ENCODE data around the gene TMEM209.
"Not testable (repeated sequence)": the region's sequence is repeated elsewhere in the genome, so short reads cannot be mapped to it uniquely, and the experiment has no call there.

TMEM209 gene

GRCh38 chr7:130231792-130232191 is 26.6 kb upstream of the TMEM209 start:
- H3K36me3 ChIP-seq (ENCODE audit: control insufficient read depth in 1 of 2, insufficient read depth in 2 of 2, low read length in 2 of 2), result no peaks in the 10 kb centered on the region
- no peaks in the 10 kb centered on the region for H3K9me3 ChIP-seq (ENCODE audit: control insufficient read depth in 1 of 2, low read length in 2 of 2)
- no peak overlapping the region for H3K4me3 ChIP-seq (ENCODE audit: low read depth in 1 of 2, low read length in 2 of 2)
- no peaks in the 10 kb centered on the region for H3K27me3 ChIP-seq (ENCODE audit: low read depth, low read length)
- H3K4me1 ChIP-seq (ENCODE audit: control insufficient read depth in 1 of 2, insufficient read depth in 2 of 2, low read length in 2 of 2), result peaks cover 6 to 9% of the 10 kb centered on the region in 2 donors
- no peak overlapping the region for H3K27ac ChIP-seq (ENCODE audit: low read length)

DNA sequence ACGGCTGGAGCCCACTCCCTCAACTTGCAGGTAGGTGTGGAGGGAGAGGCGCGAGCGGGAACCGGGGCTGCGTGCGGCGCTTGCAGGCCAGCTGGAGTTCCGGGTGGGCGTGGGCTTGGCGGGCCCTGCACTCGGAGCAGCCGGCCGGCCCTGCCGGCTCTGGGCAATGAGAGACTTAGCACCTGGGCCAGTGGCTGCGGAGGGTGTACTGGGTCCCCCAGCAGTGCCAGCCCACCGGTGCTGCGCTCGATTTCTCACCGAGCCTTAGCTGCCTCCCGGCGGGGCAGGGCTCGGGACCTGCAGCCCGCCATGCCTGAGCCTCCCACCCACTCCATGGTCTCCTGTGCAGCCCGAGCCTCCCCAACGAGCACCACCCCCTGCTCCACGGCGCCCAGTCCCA is 24.8 kb upstream of the TMEM209 start:
- H3K9me3 ChIP-seq (ENCODE audit: control insufficient read depth in 1 of 2, low read length in 2 of 2); H3K4me3 ChIP-seq (ENCODE audit: low read depth in 1 of 2, low read length in 2 of 2): not testable (repeated sequence)

GRCh38 chr7:130228840-130229502 is 23.8 kb upstream of the TMEM209 start:
- H3K27ac ChIP-seq (ENCODE audit: low read length), result no peak overlapping the region
- no peaks in the 10 kb centered on the region for H3K36me3 ChIP-seq (ENCODE audit: control insufficient read depth in 1 of 2, insufficient read depth in 2 of 2, low read length in 2 of 2)
- H3K27me3 ChIP-seq (ENCODE audit: low read depth, low read length), result no peaks in the 10 kb centered on the region
- H3K4me3 ChIP-seq (ENCODE audit: low read depth in 1 of 2, low read length in 2 of 2), result no peak overlapping the region
- H3K9me3 ChIP-seq (ENCODE audit: control insufficient read depth in 1 of 2, low read length in 2 of 2), result no peaks in the 10 kb centered on the region
- H3K4me1 ChIP-seq (ENCODE audit: control insufficient read depth in 1 of 2, insufficient read depth in 2 of 2, low read length in 2 of 2), result peaks cover 6 to 9% of the 10 kb centered on the region in 2 donors

More for the DNA sequence above, 24.8 kb upstream of the TMEM209 start:
- not testable (repeated sequence) for H3K27me3 ChIP-seq (ENCODE audit: low read depth, low read length); H3K4me1 ChIP-seq (ENCODE audit: control insufficient read depth in 1 of 2, insufficient read depth in 2 of 2, low read length in 2 of 2); H3K27ac ChIP-seq (ENCODE audit: low read length); H3K36me3 ChIP-seq (ENCODE audit: control insufficient read depth in 1 of 2, insufficient read depth in 2 of 2, low read length in 2 of 2)

GRCh38 chr7:130227883-130228575 is 22.8 kb upstream of the TMEM209 start:
- H3K4me3 ChIP-seq (ENCODE audit: low read depth in 1 of 2, low read length in 2 of 2), result no peak overlapping the region
- no peak overlapping the region for H3K27ac ChIP-seq (ENCODE audit: low read length)
- H3K36me3 ChIP-seq (ENCODE audit: control insufficient read depth in 1 of 2, insufficient read depth in 2 of 2, low read length in 2 of 2), result no peaks in the 10 kb centered on the region
- peaks cover 6 to 9% of the 10 kb centered on the region in 2 donors for H3K4me1 ChIP-seq (ENCODE audit: control insufficient read depth in 1 of 2, insufficient read depth in 2 of 2, low read length in 2 of 2)
- no peaks in the 10 kb centered on the region for H3K9me3 ChIP-seq (ENCODE audit: control insufficient read depth in 1 of 2, low read length in 2 of 2)
- no peaks in the 10 kb centered on the region for H3K27me3 ChIP-seq (ENCODE audit: low read depth, low read length)

GRCh38 chr7:130226333-130226732 is 21.1 kb upstream of the TMEM209 start:
- H3K4me1 ChIP-seq (ENCODE audit: control insufficient read depth in 1 of 2, insufficient read depth in 2 of 2, low read length in 2 of 2), result peaks cover 6 to 9% of the 10 kb centered on the region in 2 donors

GRCh38 chr7:130224923-130225322 is 19.7 kb upstream of the TMEM209 start:
- H3K4me1 ChIP-seq (ENCODE audit: control insufficient read depth in 1 of 2, insufficient read depth in 2 of 2, low read length in 2 of 2); H3K9me3 ChIP-seq (ENCODE audit: control insufficient read depth in 1 of 2, low read length in 2 of 2); H3K27me3 ChIP-seq (ENCODE audit: low read depth, low read length); H3K27ac ChIP-seq (ENCODE audit: low read length); H3K4me3 ChIP-seq (ENCODE audit: low read depth in 1 of 2, low read length in 2 of 2); H3K36me3 ChIP-seq (ENCODE audit: control insufficient read depth in 1 of 2, insufficient read depth in 2 of 2, low read length in 2 of 2): not testable (repeated sequence)

More at GRCh38 chr7:130226333-130226732, 21.1 kb upstream of the TMEM209 start:
- H3K4me3 ChIP-seq (ENCODE audit: low read depth in 1 of 2, low read length in 2 of 2), result no peak overlapping the region
- no peaks in the 10 kb centered on the region for H3K9me3 ChIP-seq (ENCODE audit: control insufficient read depth in 1 of 2, low read length in 2 of 2)
- H3K27me3 ChIP-seq (ENCODE audit: low read depth, low read length), result no peaks in the 10 kb centered on the region
- H3K36me3 ChIP-seq (ENCODE audit: control insufficient read depth in 1 of 2, insufficient read depth in 2 of 2, low read length in 2 of 2), result no peaks in the 10 kb centered on the region
- no peak overlapping the region for H3K27ac ChIP-seq (ENCODE audit: low read length)

DNA sequence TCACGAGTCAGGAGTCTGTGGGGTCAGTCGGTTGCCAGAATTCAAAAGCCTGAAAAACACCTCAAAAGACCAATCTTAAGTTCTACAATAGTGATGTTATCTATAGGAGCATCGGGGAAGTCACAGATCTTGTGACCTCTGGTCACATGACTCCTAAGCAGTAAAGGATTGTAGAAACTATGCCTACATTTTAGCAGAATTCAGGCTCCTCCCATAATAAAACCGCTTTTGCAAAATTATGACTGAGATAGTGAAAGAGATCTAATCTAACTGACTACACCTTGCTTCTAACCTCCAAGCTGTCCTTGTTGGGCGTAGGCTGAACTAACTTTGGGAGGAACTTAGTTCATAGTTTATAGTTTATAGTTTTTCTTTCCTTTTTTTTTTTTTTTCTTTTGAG is 19.0 kb upstream of the TMEM209 start:
- H3K9me3 ChIP-seq (ENCODE audit: control insufficient read depth in 1 of 2, low read length in 2 of 2), result no peaks in the 10 kb centered on the region
- H3K27me3 ChIP-seq (ENCODE audit: low read depth, low read length), result no peaks in the 10 kb centered on the region
- no peak overlapping the region for H3K27ac ChIP-seq (ENCODE audit: low read length)
- H3K4me1 ChIP-seq (ENCODE audit: control insufficient read depth in 1 of 2, insufficient read depth in 2 of 2, low read length in 2 of 2), result peaks cover 5 to 6% of the 10 kb centered on the region in 2 donors
- no peak overlapping the region for H3K4me3 ChIP-seq (ENCODE audit: low read depth in 1 of 2, low read length in 2 of 2)
- H3K36me3 ChIP-seq (ENCODE audit: control insufficient read depth in 1 of 2, insufficient read depth in 2 of 2, low read length in 2 of 2), result no peaks in the 10 kb centered on the region

DNA sequence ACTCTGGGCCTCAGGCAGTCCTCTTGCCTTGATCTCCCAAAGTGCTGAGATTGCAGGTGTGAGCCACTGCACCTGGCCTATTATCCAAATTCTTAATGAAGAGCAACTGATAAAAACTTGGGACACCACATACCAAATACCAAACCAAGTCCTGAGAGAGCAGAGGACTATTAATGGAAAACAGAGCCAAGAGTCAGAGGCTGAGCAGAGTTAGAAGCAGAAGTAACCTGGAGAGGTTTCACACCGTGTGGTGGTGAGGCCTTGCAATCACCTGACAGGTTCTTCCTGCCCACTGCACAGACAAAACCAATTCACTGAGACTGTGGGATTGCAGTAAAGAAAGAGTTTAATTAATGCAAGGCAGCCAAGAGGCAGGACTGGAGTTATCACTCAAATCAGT is 18.4 kb upstream of the TMEM209 start:
- peaks cover 3 to 5% of the 10 kb centered on the region in 2 donors for H3K4me1 ChIP-seq (ENCODE audit: control insufficient read depth in 1 of 2, insufficient read depth in 2 of 2, low read length in 2 of 2)
- H3K27ac ChIP-seq (ENCODE audit: low read length), result no peak overlapping the region
- H3K9me3 ChIP-seq (ENCODE audit: control insufficient read depth in 1 of 2, low read length in 2 of 2), result no peaks in the 10 kb centered on the region
- no peaks in the 10 kb centered on the region for H3K27me3 ChIP-seq (ENCODE audit: low read depth, low read length)
- H3K4me3 ChIP-seq (ENCODE audit: low read depth in 1 of 2, low read length in 2 of 2), result no peak overlapping the region
- no peaks in the 10 kb centered on the region for H3K36me3 ChIP-seq (ENCODE audit: control insufficient read depth in 1 of 2, insufficient read depth in 2 of 2, low read length in 2 of 2)

GRCh38 chr7:130221746-130222145 is 16.5 kb upstream of the TMEM209 start:
- Histone ChIP-seq H3K4me3 (ENCODE audit: low read depth in 1 of 2, low read length in 2 of 2) (no peak overlapping the region), H3K27me3 (ENCODE audit: low read depth, low read length) (no peaks in the 10 kb centered on the region), H3K36me3 (ENCODE audit: control insufficient read depth in 1 of 2, insufficient read depth in 2 of 2, low read length in 2 of 2) (no peaks in the 10 kb centered on the region), H3K4me1 (ENCODE audit: control insufficient read depth in 1 of 2, insufficient read depth in 2 of 2, low read length in 2 of 2) (no peaks in the 10 kb centered on the region), H3K27ac (ENCODE audit: low read length) (no peak overlapping the region), H3K9me3 (ENCODE audit: control insufficient read depth in 1 of 2, low read length in 2 of 2) (no peaks in the 10 kb centered on the region)

- no peak overlapping the region for H3K4me3 ChIP-seq (ENCODE audit: low read depth in 1 of 2, low read length in 2 of 2)
- no peaks in the 10 kb centered on the region for H3K27me3 ChIP-seq (ENCODE audit: low read depth, low read length)
- no peaks in the 10 kb centered on the region for H3K4me1 ChIP-seq (ENCODE audit: control insufficient read depth in 1 of 2, insufficient read depth in 2 of 2, low read length in 2 of 2)
Observed at GRCh38 chr7:130219871-130220270, 14.7 kb upstream of the TMEM209 start.

GRCh38 chr7:130218806-130219620 is 13.8 kb upstream of the TMEM209 start:
- Histone ChIP-seq H3K27ac (ENCODE audit: low read length) (no peak overlapping the region), H3K27me3 (ENCODE audit: low read depth, low read length) (no peaks in the 10 kb centered on the region), H3K4me3 (ENCODE audit: low read depth in 1 of 2, low read length in 2 of 2) (no peak overlapping the region), H3K36me3 (ENCODE audit: control insufficient read depth in 1 of 2, insufficient read depth in 2 of 2, low read length in 2 of 2) (no peaks in the 10 kb centered on the region), H3K4me1 (ENCODE audit: control insufficient read depth in 1 of 2, insufficient read depth in 2 of 2, low read length in 2 of 2) (no peaks in the 10 kb centered on the region), H3K9me3 (ENCODE audit: control insufficient read depth in 1 of 2, low read length in 2 of 2) (no peaks in the 10 kb centered on the region)

More at GRCh38 chr7:130219871-130220270, 14.7 kb upstream of the TMEM209 start:
- Histone ChIP-seq H3K27ac (ENCODE audit: low read length) (no peak overlapping the region), H3K36me3 (ENCODE audit: control insufficient read depth in 1 of 2, insufficient read depth in 2 of 2, low read length in 2 of 2) (no peaks in the 10 kb centered on the region), H3K9me3 (ENCODE audit: control insufficient read depth in 1 of 2, low read length in 2 of 2) (no peaks in the 10 kb centered on the region)
